Kidney tubule cell (primary cell): ENCODE data around the gene PDIA3.
A peak's percentile ranks its signal among the peaks of the same experiment; 100 is the strongest.
"Not testable (repeated sequence)": the region's sequence is repeated elsewhere in the genome, so short reads cannot be mapped to it uniquely, and the experiment has no call there.

Experiments used
- DNase-seq: peaks from one replicate; pipeline ENCODE4 v3.0.0-alpha.2; 2018; ENCODE audit warnings: low spot score

Gene PDIA3

GRCh38 chr15:43746245-43746902 lies at the start of gene PDIA3:
Gene PDIA3, plus strand, starts transcription at chr15:43746438. Its CDS starts 102 bp downstream, at chr15:43746540.
- DNase-seq, result peak; percentile 93

GRCh38 chr15:43702174-43702573 lies 44.1 kb upstream of the PDIA3 start:
- DNase-seq, result no peak

GRCh38 chr15:43702701-43703424 lies 43.4 kb upstream of the PDIA3 start:
- DNase-seq, result no peak

- not testable (repeated sequence) for DNase-seq
Observed at GRCh38 chr15:43710431-43711131, 35.7 kb upstream of the PDIA3 start.

- DNase-seq, result no peak
Observed at GRCh38 chr15:43723151-43723550, 23.1 kb upstream of the PDIA3 start.

GRCh38 chr15:43726306-43726705 lies 19.9 kb upstream of the PDIA3 start:
- not testable (repeated sequence) for DNase-seq

- not testable (repeated sequence) for DNase-seq
Observed at GRCh38 chr15:43728053-43728725, 18.0 kb upstream of the PDIA3 start.

GRCh38 chr15:43735416-43735815 lies 10.8 kb upstream of the PDIA3 start:
- no peak for DNase-seq

- DNase-seq, result peak; percentile 50
Observed at GRCh38 chr15:43746903-43747309, 668 bp downstream of the PDIA3 start.

- DNase-seq, result no peak
Observed at GRCh38 chr15:43748376-43748775, 2.1 kb downstream of the PDIA3 start.

- DNase-seq, result peak; percentile 21
Observed at GRCh38 chr15:43749690-43750345, 3.6 kb downstream of the PDIA3 start.

GRCh38 chr15:43751885-43752284 lies 5.6 kb downstream of the PDIA3 start:
- DNase-seq, result no peak

- no peak for DNase-seq
Observed at GRCh38 chr15:43762824-43763223, 16.6 kb downstream of the PDIA3 start.

GRCh38 chr15:43763819-43764446 lies 17.7 kb downstream of the PDIA3 start:
- no peak for DNase-seq

- DNase-seq, result peak; percentile 57
Observed at GRCh38 chr15:43769584-43770228, 23.5 kb downstream of the PDIA3 start.

- no peak for DNase-seq
Observed at GRCh38 chr15:43771816-43772215, 25.6 kb downstream of the PDIA3 start.

GRCh38 chr15:43772624-43773023 lies 26.4 kb downstream of the PDIA3 start:
- no peak for DNase-seq

- DNase-seq, result no peak
Observed at GRCh38 chr15:43774062-43774461, 27.8 kb downstream of the PDIA3 start.

- DNase-seq, result peak; percentile 84
Observed at GRCh38 chr15:43775411-43775965, 29.2 kb downstream of the PDIA3 start.

GRCh38 chr15:43776101-43776717 lies 30.0 kb downstream of the PDIA3 start:
- DNase-seq, result no peak
